Epidermal melanocyte (primary cell): ENCODE results near the gene EN2.

Experiments
- DNase-seq: peaks from one replicate; pipeline ENCODE4 v3.0.0; 2011; ENCODE audit warnings: low spot score; ENCODE audit not compliant: insufficient read length

The EN2 gene

DNA sequence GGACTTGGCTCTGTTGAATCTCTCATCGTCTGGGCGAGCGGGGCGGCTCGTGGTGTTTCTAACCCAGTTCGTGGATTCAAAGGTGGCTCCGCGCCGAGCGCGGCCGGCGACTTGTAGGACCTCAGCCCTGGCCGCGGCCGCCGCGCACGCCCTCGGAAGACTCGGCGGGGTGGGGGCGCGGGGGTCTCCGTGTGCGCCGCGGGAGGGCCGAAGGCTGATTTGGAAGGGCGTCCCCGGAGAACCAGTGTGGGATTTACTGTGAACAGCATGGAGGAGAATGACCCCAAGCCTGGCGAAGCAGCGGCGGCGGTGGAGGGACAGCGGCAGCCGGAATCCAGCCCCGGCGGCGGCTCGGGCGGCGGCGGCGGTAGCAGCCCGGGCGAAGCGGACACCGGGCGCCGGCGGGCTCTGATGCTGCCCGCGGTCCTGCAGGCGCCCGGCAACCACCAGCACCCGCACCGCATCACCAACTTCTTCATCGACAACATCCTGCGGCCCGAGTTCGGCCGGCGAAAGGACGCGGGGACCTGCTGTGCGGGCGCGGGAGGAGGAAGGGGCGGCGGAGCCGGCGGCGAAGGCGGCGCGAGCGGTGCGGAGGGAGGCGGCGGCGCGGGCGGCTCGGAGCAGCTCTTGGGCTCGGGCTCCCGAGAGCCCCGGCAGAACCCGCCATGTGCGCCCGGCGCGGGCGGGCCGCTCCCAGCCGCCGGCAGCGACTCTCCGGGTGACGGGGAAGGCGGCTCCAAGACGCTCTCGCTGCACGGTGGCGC, at the start of gene EN2:
Gene EN2, plus strand, starts transcription at position 19 of the 767 bp plus-strand sequence. Its CDS starts 249 bp downstream, at position 268.
- peak; percentile 14 for DNase-seq

DNA sequence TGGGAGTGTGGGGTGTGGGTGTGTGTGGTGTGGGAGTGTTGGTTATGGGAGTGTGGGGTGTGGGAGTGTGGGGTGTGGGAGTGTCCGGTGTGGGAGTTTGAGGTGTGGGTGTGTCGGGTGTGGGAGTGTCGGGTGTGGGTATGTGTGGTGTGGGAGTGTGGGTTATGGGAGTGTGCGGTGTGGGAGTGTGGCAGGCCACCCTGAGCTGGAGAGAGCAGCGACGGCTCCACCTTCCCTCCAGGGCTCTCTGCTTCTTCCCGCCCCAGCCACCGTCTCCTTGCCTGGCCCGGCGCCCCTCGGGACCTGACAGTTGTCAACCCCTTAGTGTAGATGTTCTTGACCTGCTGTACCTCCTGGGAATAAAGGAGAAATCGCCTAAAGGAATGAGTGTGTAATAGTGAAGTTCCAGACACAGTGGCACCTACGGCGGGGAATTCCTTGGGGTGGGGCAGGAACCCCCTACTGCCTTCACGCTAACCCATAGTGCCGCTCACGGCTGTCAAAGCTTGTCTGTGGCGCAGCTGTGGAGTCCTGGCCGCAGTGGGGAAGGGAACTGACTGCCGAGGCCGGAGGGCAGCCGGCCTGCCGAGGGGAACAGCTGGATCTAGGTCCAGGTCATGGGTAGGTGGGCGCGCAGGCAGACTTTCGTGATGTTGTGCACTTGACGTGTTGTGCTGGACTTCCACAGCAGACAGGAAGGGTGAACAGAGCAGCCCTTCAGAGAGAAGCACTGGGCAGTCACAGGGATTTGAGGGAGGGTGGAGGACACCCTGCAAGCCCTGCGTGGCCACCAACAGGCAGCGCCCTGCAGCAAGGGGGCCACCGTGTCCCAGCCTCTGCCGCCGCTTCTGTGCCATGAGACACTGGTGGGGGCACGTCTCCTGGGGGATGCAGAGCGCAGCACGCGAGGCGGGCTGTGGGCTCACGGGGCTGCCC, 49.0 kb upstream of the EN2 start:
- DNase-seq, result no peak

DNA sequence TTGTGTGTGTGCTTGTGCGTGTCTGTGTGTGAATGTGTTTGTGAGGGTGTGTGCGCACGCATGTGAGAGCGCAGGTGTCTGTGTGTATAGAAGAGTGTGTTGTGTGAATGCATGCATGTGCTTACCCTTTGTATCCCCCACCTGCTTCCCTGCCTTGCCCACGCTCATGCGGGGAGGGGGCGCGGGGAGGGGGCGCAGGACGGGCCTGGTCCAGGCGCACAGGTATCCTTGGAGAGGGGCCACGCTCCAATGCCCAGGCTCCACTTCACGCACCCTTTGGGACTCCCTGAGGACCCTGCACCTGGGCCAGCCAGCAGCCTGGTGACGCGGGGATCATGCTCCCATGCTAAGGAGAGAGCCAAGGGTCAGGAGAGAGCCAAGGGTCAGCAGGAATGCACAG, 47.9 kb upstream of the EN2 start:
- no peak for DNase-seq

DNA sequence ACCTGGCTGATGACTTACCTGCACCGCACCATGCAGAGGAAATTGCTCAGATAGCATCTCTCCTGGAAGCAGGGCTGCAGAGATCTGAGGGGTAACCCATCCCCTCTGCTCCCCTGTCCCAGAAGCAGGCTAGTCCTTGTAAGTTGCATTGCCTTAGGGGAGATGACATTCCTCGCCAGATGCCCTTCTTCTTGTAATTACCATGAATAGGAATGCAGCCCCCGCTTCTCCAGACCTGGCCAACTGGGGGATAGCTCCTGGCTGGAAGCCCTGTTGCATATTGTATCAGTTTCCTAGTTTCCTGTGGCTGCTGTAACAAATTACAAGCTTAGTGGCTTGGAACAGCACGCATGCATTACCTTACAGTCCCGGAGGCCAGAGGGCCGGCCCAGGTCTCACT, 47.5 kb upstream of the EN2 start:
- DNase-seq, result no peak

DNA sequence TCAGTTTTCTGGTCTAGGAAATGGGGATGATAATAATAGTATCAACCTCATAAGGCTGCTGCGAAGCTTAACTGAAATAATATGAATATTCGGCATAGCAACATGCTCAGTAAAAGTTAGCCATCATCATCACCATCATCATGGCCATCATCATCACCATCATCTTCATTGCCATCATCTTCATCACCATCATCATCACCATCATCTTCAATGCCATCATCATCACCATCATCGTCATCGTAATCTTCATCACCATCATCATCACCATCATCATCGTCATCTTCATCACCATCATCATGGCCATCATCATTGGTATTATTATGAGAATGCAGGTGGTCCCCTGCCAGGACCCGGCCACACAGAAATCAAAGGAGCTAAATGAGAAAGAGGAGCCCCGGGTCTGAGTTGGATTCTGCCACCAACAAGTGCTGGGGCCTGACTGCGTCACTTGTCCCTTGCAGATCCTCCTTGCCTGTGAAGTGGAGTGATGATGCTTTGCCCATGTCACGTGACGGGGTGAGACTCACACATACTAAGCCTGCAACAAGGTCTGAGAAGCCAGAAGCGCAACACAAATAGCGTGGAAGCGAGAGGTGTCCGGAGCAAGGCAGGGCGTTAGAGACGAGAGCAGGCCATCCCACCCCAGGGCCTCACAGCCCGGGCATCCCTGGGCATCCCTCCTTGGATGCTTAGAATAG, 46.1 kb upstream of the EN2 start:
- no peak for DNase-seq

DNA sequence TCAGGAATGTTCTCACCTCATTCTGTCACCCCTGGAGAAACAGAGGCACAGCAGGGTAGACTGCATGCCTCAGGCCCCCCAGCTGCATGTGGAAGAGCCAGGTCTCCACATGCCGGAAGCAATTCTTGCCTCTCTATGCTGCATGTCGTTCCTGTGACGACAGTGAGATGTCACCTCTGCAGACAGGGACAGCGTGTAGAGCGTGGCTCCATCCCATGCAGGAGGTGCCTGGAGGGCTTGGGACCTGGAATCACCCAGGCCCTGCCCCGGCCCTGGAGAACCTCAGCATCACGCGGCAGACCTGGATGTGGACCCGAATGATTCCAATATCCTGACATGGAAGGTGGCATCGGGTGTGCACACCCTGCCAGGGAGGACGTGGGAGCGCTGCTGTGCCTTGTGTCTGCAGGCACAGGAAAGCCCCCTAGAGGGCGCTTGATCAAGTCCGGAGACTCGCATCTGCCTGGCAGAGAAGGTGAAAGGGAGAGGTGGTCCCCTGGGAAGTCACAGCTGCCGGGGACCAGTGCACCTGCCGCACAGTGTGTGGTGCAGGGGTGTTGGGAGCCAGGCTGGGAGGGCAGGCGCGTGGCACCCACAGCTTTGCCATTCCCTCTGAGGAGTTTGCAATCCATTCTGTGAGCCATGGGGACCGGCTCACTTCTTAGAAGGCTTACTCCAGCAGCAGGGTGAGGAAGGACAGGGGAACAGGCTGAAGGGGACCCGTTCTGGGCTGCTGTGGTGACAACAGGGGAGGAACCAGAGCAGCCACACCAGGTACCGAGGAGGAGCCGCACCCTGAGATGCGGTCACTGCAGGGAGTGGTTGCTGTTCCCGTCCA, 45.3 kb upstream of the EN2 start:
- DNase-seq, result no peak

DNA sequence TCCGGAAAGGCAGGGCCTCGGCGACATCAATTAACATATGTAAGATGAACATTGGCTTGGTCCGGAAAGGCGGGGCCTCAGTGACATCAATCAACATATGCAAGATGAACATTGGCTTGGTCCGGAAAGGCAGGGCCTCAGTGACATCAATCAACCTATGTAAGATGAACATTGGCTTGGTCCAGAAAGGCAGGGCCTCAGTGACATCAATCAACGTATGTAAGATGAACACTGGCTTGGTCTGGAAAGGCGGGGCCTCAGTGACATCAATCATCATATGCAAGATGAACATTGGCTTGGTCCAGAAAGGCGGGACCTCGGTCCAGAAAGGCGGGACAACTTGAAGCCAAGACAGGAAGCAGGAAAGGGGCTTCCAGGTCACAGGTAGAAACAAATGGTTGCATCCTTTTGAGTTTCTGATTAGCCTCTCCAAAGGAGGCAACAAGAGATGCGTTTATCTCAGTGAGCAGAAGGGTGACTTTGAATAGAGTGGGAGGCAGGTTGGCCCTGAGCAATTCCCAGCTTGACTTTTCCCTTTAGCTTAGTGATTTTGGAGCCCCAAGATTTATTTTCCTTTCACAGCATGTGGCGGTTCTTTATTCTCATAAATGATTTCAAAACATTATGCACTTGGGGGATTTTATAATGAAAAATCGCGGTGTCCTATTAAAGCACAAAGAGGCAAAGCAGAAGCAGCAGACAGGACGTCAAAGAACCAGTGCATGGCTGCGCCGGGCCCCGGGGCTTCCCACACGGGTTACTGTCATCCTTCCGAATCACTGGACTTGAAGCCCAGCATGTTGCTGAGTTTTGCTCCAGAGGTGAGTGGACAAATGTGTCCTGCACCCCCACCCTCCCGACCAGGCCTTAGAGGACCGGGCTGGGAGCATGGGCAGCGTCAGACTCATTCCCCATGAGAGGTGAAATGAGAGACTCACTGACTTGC, 43.1 kb upstream of the EN2 start:
- DNase-seq, result no peak

DNA sequence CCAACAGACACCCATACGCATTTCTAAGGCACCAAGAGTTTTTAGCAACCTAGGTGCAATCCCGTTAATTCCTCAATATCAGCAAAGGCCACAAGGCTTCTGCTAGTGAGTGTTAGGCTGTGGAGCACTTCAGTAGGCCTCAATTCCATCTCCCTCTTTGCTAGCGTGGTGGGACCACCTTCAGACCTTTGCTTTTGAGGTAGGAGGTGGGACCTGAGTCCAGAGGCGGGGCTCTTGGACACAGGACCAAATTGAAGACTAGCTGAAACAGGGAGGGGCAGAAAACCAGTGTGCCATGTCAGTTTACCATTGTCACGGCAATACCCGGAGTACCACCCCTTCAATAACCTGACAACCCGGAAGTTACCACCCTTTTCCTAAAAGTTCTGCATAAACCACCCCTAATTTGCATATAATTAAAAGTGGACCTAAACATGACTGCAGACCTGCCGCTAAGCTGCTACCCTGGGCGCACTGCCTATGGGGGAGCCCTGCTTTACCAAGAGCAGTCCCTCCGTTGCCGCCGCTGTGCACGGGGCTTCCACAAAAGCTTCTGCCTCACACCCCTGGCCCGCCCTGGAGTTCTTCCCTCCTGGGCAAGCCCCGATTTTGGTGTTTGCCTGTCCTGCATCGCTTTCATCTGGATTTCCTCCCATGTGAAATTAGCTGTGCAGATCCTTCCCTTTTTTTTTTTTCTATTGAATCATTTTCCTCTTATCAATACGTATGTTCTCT, 41.1 kb upstream of the EN2 start:
- no peak for DNase-seq

DNA sequence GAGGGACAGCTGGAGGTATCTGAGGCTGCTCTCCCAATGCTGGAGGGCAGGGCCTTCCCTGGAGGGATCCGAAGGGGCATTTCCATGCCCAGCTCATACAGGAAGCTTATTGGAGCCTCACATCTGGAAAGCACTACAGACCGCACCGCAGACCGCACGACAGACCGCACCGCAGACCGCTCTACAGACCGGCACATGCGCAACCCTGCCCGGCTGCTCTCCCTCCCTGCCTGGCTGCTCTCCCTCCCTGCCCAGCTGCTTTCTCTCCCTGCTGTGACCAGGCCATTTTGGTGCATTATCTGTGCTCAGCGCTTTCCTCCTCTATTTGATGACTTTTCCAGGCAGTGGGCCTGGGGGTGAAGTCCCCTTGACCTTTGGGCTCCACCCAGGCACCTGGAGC, 39.6 kb upstream of the EN2 start:
- DNase-seq, result no peak

DNA sequence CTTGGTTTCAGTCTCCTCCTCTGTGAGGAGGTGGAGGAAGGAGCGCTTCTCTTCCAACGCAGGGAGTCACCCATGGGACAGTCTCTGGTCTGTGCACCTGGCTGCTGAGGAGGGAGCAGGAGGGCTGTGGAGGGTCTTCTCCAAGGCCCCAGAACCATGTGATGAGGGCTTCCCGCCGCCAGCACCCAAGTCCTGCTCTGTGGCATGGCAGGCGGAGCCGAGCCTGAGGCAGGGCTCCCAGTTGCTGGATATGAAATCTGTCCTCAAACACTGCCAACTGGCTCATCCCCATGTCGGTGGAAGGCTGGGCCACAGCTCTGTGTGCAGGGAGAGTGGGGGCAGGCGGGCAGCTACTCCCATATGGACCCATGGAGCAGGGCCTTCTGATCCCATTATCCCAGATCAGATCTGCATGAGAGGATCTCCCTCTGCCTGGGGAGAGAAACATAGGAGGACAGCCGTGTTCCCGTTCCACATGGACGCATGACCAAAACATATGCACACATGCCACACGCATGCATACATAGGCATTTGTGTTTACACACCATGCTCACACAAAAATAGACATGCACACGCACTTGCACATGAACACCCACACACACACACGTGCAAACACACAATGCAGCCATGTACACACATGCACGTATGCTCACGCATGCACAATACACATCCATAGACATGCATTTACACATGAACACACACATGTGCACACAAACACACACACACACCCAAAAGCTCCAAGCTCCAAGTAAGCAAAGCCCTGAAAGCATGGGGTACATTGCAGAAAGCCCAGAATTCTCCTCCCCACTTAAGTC, 38.8 kb upstream of the EN2 start:
- DNase-seq, result no peak

DNA sequence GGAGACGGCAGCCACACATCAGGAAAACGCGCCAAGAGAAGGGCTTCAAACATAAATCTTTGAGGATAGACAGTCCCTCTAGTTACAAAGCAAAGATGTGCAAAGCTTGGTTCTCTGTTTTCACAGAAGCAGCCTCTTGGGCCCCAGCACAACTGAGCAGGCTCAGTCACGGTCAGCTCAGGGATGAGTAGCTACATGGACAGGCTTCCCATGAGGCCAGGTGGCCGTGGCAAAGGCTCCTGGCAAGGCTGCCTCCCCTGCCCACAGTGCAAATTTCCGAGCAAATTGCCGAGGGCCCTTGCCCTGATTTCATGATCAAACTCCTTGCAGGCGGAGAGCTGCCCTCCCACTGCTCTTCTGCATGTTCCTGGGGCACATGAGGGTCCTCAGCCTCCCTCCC, 37.8 kb upstream of the EN2 start:
- DNase-seq, result no peak

DNA sequence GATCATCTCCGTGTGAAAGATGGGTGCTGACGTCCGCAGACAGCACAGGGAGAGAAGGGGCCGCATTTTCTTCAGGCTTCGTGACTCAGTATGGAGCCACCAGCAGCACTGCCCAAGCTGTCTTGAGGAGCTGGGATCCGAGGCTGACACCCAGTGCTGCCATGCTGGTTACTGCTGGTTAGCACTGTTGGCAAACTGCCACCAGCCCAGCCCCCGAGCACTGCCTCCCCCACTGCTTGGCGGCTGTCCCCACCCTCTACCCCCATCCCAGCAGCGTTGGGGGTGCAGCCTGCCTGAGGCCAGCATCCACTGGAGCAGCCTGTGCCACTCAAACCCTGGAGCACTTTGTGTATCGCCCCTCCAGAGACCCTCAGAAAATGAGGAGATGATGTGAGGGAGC, 35.8 kb upstream of the EN2 start:
- no peak for DNase-seq

DNA sequence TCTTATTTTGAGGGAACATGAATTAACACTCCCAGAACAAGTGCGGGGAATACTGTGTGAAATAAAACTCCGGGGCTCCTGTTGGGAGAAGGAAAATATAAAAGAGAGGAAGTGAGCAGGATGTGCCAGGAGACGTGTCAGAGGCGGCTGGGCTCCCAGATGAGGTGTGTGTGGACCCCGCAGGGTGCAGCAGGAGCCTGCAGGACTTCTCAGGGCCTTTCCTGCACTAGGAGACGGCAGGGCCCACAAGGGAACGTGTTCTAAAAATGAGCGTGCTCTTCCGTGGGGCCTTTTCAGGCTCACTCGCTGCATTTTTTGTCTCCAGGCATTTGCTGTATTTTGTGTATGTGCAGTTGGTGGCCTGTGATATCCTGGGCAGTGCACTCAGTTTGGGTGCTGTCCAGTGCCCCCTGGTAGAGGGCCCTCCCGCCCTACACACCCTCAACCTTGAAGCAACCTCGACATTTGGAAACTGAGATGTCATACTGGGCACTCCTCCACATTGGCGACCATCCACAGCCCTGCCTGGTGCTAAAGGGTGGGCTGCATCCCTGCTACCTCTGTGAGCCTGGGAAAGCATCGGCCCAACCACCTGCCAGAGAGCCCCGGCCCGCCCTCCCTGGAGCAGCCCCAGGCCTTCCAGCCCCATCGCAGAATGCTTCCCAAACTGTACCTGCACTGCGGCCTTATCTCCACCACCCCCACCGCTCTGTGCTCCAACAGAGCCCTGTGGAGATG, 35.2 kb upstream of the EN2 start:
- DNase-seq, result no peak

DNA sequence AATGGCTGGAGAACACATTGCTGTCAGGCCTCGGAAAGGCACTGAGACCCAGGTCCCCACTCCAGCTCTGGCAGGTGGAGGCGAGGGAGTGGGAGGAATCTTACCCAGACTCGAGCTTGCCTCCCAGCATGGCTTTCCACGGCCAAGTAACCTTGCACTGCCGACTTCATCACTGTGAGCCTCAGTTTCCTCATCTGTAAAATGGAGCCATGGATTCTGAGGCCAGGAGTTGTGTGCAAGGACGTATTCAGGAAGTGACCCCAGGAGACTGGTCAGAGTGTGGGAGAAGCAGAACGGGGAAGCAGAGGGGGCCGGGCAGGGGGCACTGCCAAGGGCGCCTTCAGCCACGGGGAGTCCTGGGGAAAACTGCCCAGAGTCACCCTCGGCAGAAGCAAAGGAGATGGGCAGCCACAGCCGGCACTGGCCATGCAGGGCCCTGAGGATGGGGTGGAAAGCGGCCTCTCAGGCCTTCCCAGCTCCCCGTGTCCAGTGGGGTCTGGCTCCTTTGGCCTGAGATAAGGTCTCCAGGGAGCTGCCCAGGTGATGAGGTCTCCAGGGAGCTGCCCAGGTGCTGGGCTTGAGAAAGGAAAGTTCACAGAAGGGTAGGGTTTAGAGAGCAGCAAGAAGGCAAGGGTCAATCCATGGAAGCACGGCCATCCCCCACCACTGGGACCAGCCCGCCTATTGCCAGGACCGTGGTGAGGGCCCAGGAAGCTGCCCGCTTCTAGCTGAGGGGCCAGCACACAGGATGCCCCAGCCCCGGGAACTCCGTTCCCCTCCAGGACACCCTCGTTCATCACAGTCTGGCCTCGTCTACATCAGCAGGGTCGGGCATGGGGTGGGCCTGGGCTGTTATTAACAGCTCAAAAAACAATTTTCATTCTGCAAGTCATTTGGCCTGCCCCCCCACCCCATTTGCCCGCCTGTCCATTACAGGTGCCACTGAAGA, 34.3 kb upstream of the EN2 start:
- DNase-seq, result no peak

DNA sequence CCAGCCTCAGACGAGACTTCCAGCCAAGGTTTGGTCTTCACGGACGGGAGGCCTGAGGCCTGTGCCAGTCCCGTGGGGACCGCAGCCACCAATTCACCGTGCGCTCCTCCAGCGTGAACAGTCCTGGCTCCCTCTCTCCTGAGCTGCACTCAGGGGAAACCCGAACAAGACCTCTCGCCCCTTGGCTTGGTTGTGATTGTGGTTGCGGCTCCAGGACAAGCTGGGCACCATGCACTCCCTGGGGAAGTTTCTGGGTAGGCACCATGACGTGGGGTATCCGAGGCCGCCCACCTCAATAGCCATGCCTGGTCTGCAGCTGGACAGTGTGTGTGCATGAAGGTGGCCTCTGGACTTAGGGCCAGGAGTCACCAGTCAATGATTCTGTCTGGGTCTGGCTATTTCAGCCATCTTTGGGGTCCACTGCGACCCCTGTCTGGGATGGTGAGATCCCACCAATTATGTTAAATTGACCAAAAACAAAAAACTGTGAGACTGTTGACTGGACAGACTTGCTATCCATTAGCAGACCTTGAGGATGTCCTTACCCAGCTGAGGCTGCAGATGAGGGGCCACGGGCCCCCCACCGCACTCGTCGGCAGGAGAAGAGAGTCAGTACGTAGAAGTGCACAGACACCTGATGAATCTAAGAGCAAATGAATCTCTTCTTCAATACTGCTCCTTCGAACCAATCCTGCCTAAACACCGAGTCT, 33.5 kb upstream of the EN2 start:
- DNase-seq, result no peak

DNA sequence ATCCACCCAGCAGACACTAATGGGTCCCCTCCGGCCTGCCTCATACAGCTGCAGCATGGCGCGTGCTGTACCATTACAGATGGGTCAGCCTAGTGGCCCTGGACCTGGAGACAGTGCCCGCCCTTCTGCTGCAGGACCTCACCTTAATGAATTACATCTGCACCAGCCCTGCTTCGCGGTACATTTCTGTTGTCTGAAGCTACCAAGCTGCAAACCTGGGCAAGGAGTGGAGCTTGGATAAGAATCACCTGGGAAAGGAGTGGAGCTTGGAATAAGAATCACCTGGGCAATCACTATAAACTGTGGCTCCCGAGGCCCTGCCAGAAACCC, 33.0 kb upstream of the EN2 start:
- no peak for DNase-seq
